Measurements from ENCODE around the gene GADD45GIP1.
A peak's percentile ranks its signal among the peaks of the same experiment; 100 is the strongest.
"Not testable (repeated sequence)": the region's sequence is repeated elsewhere in the genome, so short reads cannot be mapped to it uniquely, and the experiment has no call there.

Gene GADD45GIP1

GRCh38 chr19:12987781-12988180, 30.8 kb upstream of the GADD45GIP1 start:
- DNase-seq: no peak

GRCh38 chr19:12987190-12987589, 30.2 kb upstream of the GADD45GIP1 start:
- DNase-seq: no peak

- DNase-seq: no peak
Observed at GRCh38 chr19:12986726-12987125, 29.7 kb upstream of the GADD45GIP1 start.

GRCh38 chr19:12985049-12985776, 28.2 kb upstream of the GADD45GIP1 start:
- no peak for DNase-seq

GRCh38 chr19:12984683-12985048, 27.6 kb upstream of the GADD45GIP1 start:
- no peak for DNase-seq

GRCh38 chr19:12984143-12984627, 27.2 kb upstream of the GADD45GIP1 start:
- DNase-seq: no peak

- DNase-seq: peak; percentile 69
Observed at GRCh38 chr19:12983542-12984142, 26.6 kb upstream of the GADD45GIP1 start.

GRCh38 chr19:12983091-12983490, 26.1 kb upstream of the GADD45GIP1 start:
- no peak for DNase-seq

- no peak for DNase-seq
Observed at GRCh38 chr19:12982648-12983047, 25.6 kb upstream of the GADD45GIP1 start.

GRCh38 chr19:12979974-12980373, 23.0 kb upstream of the GADD45GIP1 start:
- DNase-seq: no peak

GRCh38 chr19:12976109-12976508, 19.1 kb upstream of the GADD45GIP1 start:
- DNase-seq: not testable (repeated sequence)

- no peak for DNase-seq
Observed at GRCh38 chr19:12975221-12975741, 18.3 kb upstream of the GADD45GIP1 start.

- no peak for DNase-seq
Observed at GRCh38 chr19:12974301-12975220, 17.5 kb upstream of the GADD45GIP1 start.

GRCh38 chr19:12973236-12973635, 16.2 kb upstream of the GADD45GIP1 start:
- no peak for DNase-seq

- DNase-seq: no peak
Observed at GRCh38 chr19:12970070-12970820, 13.2 kb upstream of the GADD45GIP1 start.

- no peak for DNase-seq
Observed at GRCh38 chr19:12969292-12969988, 12.4 kb upstream of the GADD45GIP1 start, which contains the start of gene DAND5. TSS of gene DAND5 (plus strand) at chr19:12969576. CDS start at chr19:12969661, 85 bp downstream.

GRCh38 chr19:12967907-12968306, 10.9 kb upstream of the GADD45GIP1 start:
- no peak for DNase-seq

GRCh38 chr19:12965812-12966135, 8.8 kb upstream of the GADD45GIP1 start:
- no peak for DNase-seq

- peak; percentile 51 for DNase-seq
Observed at GRCh38 chr19:12965017-12965811, 8.2 kb upstream of the GADD45GIP1 start.

GRCh38 chr19:12959481-12959880, 2.5 kb upstream of the GADD45GIP1 start:
- DNase-seq: no peak
